ENCODE measurements around the gene HS3ST3A1. TPM values are rescaled to one million over a fixed set of nuclear protein-coding genes. Genes with fewer than 3 reads are reported as not detected.
"Not testable (repeated sequence)": the region's sequence is repeated elsewhere in the genome, so short reads cannot be mapped to it uniquely, and the experiment has no call there.

Gene HS3ST3A1
- total RNA-seq, 4 donors from 2014 or later, result 0.47 to 5.9 (median 1.9) TPM; not detected in 1

DNA sequence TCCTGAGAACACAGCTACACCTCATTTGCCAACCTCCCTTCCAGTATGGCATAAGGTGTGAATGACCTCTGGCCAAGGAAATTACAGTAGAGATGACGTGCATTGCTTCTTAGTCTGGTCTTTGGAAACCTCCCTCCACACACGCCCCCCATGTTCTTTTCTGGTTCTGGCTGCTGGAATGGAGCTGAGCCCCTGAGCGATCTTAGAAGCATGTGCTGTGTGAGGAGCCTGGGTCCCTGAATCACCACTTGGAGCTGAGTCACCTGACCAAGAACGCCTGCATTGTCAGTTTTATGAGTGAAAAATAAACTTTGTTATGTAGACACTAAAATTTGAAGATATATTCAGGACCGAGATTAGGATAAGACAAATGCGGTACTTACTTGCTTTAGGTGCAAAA is 51.4 kb downstream of the HS3ST3A1 start:
- no peak for ATAC-seq (ENCODE audit: low FRiP score)
- TF ChIP-seq, protein P1, sequence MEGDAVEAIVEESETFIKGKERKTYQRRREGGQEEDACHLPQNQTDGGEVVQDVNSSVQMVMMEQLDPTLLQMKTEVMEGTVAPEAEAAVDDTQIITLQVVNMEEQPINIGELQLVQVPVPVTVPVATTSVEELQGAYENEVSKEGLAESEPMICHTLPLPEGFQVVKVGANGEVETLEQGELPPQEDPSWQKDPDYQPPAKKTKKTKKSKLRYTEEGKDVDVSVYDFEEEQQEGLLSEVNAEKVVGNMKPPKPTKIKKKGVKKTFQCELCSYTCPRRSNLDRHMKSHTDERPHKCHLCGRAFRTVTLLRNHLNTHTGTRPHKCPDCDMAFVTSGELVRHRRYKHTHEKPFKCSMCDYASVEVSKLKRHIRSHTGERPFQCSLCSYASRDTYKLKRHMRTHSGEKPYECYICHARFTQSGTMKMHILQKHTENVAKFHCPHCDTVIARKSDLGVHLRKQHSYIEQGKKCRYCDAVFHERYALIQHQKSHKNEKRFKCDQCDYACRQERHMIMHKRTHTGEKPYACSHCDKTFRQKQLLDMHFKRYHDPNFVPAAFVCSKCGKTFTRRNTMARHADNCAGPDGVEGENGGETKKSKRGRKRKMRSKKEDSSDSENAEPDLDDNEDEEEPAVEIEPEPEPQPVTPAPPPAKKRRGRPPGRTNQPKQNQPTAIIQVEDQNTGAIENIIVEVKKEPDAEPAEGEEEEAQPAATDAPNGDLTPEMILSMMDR (IDR thresholded peaks at IDR 0.05), result no peak
- DNase-seq (ENCODE audit: low spot score), result no peak

DNA sequence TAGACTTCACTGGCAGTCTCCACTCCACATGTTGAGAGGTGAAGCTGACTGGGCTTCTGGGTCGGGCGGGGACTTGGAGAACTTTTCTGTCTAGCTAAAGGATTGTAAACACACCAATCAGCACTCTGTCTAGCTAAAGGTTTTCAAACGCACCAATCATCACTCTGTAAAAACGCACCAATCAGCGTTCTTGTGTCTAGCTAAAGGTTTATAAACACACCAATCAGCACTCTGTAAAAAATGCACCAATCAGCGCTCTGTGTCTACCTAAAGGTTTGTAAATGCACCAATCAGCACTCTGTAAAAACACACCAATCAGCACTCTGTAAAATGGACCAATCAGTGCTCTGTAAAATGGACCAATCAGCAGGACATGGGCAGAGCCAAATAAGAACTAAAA is 53.2 kb downstream of the HS3ST3A1 start:
- not testable (repeated sequence) for DNase-seq (ENCODE audit: low spot score); ATAC-seq (ENCODE audit: low FRiP score)

DNA sequence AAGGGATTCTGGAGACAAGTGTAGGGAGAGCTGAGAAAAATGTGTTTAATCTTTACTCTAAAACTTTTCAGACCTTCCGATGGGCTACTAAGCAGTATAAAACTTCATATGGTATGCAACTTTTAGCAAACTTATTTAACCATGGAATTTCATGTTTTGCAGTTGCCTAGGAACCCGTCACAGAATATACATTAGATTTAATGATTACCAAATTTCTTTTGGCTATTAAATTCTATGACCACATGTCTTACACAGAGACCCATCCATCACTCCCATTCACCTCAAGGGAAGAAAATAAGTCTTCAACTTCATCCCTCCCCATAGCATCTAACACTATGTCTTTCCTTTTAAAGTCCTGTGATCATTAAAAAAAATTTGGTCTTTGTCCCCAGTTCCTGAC is 54.9 kb downstream of the HS3ST3A1 start:
- ATAC-seq (ENCODE audit: low FRiP score) (no peak), DNase-seq (ENCODE audit: low spot score) (no peak)
- TF ChIP-seq, protein P1 (IDR thresholded peaks at IDR 0.05), result no peak

DNA sequence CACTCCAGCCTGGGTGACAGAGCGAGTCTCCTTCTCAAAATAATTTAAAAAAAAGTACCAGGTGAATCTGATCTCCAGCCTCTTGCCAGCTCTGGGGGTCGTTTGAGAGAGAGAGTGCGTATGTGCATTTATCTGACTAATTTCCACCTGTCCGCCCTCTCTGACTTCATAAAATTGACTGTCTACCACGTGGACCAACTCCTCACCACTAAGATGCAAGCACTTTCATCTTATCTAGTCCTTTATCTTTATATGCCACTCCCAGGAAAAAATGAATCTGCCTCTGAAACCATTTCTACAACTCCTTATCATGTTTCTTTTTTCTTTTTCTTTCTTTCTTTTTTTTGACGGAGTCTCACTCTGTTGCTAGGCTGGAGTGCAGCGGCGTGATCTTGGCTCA is 55.8 kb downstream of the HS3ST3A1 start:
- TF ChIP-seq, protein P1 (IDR thresholded peaks at IDR 0.05), result no peak
- DNase-seq (ENCODE audit: low spot score) (no peak), ATAC-seq (ENCODE audit: low FRiP score) (no peak)

DNA sequence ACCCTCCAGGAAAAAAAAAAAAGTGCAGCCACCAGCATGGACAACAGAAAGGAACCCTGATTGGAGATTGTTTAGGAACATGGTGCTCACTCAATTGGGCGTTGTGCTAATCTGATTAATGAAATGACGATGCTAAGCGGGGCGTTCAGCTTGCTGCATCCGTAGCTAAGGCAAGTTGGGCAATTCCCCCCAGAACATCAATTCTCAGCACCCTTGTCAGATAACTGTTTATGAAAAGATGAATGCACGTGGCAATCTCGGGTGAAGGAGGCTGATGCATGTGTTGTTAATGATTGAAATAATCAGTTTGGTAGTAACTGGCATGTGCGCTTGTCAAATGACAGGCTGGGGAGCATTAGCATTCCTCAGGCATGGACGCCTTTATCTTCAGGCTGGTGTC is 57.0 kb downstream of the HS3ST3A1 start:
- DNase-seq (ENCODE audit: low spot score), result no peak
- ATAC-seq (ENCODE audit: low FRiP score), result peak; percentile 22
- TF ChIP-seq, protein P1 (IDR thresholded peaks at IDR 0.05), result no peak

DNA sequence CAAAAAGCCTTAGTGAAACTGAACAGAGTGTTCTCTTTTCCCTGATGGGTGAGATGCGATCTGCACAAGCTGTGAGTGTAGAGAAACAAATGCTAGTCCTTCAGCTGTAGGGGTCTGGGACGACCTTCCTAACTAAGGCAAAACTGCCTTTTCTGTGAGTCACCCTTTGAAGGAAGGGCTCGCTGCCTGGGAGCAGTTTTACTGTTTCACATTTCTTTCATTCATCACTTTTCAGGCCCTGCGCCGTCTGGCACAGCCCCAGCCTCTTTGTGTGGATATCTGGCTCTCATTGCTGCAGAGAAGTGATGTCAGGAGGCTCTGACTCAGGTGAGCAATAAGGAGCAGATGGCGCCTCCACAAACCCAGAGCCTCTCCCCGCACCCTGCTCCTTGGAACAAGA is 57.4 kb downstream of the HS3ST3A1 start:
- DNase-seq (ENCODE audit: low spot score), result peak; percentile 41
- TF ChIP-seq, protein P1 (IDR thresholded peaks at IDR 0.05), result no peak
- ATAC-seq (ENCODE audit: low FRiP score), result peak; percentile 84

DNA sequence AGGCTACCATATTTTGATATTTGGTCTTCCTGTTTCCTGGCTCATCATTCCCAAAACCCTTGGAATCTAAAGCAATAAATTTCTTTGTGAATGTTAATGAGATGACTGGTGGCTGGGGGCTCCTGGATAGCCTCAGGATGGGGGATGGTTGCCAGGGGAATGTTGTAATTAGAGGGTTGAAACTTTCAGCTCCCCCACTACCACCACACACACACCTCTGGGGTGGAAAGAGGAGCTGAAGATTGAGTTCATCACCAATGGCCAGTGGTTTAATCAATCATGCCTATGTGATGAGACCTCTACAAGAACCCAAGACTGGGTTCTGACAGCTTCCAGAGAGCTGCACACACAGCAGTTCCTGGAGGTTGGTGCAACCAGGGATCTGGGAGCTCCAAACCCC is 59.1 kb downstream of the HS3ST3A1 start:
- no peak for ATAC-seq (ENCODE audit: low FRiP score)
- TF ChIP-seq, protein P1 (IDR thresholded peaks at IDR 0.05), result no peak
- no peak for DNase-seq (ENCODE audit: low spot score)

DNA sequence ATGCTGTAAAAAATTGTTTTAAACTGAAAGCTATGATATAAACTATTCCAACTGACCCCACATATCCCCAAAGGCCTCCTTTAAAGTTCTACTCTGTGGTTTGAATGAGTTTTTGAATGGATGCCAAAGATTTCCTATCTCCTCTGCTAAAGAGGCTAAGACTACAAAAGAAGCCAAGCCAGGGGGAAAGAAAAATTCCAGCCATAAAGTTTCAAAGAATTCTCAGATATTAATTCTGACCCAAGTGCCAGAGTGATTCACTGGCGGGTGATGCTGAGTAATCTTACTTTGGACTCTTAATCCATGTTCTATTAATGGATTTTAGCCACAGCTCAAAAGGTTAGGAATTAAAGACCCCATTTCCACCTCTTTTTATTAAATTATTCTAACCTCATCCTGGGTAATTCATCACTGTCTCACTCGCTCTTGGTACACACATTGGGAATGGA is 60.7 kb downstream of the HS3ST3A1 start:
- TF ChIP-seq, protein P1 (IDR thresholded peaks at IDR 0.05), result no peak
- DNase-seq (ENCODE audit: low spot score) (peak; percentile 38), ATAC-seq (ENCODE audit: low FRiP score) (peak; percentile 53)

Measured in omental fat pad (tissue), 4 donors.